MCF 10A (cell line): ENCODE measurements around the gene MAP3K4. TPM values are rescaled to one million over a fixed set of nuclear protein-coding genes. Genes with fewer than 3 reads are reported as not detected.

Source experiments
- BruUV-seq: library from RNA; stranded (reverse); fragments of 400-500 nt; replicated peaks from 2 replicates; lab custom pipeline; 2021; lab: Mats Ljungman, UMichigan
- CTCF ChIA-PET: fragments of 300-600 bp; sonication (Branson Sonifier 250); formaldehyde crosslinking; extraction: SDS; loops from one replicate; lab custom pipeline; 2021; ENCODE audit warnings: antibody characterized with exemption, inconsistent platforms; lab: Yijun Ruan, JAX
- POLR2A ChIA-PET: fragments of 300-600, 350-650 bp; sonication (Branson Sonifier 250); formaldehyde crosslinking; extraction: SDS; loops from one replicate; lab custom pipeline; 2020; ENCODE audit warnings: antibody characterized with exemption, inconsistent platforms; lab: Yijun Ruan, JAX
- DNase-seq: peaks from one replicate; pipeline ENCODE4 v3.0.0-alpha.2; 2018; ENCODE audit not compliant: unreplicated experiment
- H3K27ac Mint-ChIP-seq: one replicate; pipeline ENCODE4 v1.8.0; 2022; ENCODE audit warnings: mild to moderate bottlenecking, low read depth, mixed read lengths; ENCODE audit not compliant: unreplicated experiment
- H3K27me3 Mint-ChIP-seq: one replicate; pipeline ENCODE4 v1.8.0; 2022; ENCODE audit warnings: mixed read lengths; ENCODE audit not compliant: insufficient read depth, unreplicated experiment
- H3K36me3 Mint-ChIP-seq: one replicate; pipeline ENCODE4 v1.8.0; 2022; ENCODE audit warnings: mild to moderate bottlenecking, moderate library complexity, mixed read lengths; ENCODE audit not compliant: insufficient read depth, unreplicated experiment
- H3K4me1 Mint-ChIP-seq: one replicate; pipeline ENCODE4 v1.8.0; 2022; ENCODE audit warnings: mixed read lengths; ENCODE audit not compliant: insufficient read depth, unreplicated experiment
- H3K4me3 Mint-ChIP-seq: one replicate; pipeline ENCODE4 v1.8.0; 2022; ENCODE audit warnings: mild to moderate bottlenecking, moderate library complexity, mixed read lengths; ENCODE audit not compliant: unreplicated experiment
- H3K9me3 Mint-ChIP-seq: one replicate; pipeline ENCODE4 v1.8.0; 2022; ENCODE audit warnings: mixed read lengths; ENCODE audit not compliant: unreplicated experiment
- CTCF ChIP-seq: fragments of 200-600 bp; IDR thresholded peaks from one replicate; pipeline ENCODE4 v1.8.0; 2022; ENCODE audit warnings: antibody characterized with exemption, mild to moderate bottlenecking; ENCODE audit not compliant: unreplicated experiment
- intact Hi-C: fragments of 100-400 bp; cut with micrococcal nuclease; formaldehyde crosslinking; loops from 2 replicates; pipeline ENCODE4 v1.14.1; 2022
- total RNA-seq: library from RNA; stranded (reverse); gene quantifications from 2 replicates; pipeline ENCODE4 v1.2.3, GENCODE V29; 2022

Gene MAP3K4
- total RNA-seq, 1 experiment from 2014 or later = 38.7 TPM

- Mint-ChIP-seq H3K36me3 (peaks cover 12% of the 10 kb centered on the region), H3K27ac (no peak overlapping the region), H3K4me1 (no peaks in the 10 kb centered on the region), H3K9me3 (no peaks in the 10 kb centered on the region), H3K27me3 (no peaks in the 10 kb centered on the region), H3K4me3 (no peak overlapping the region)
- ChIA-PET CTCF (interaction anchor here (1.1 to 1.7 kb wide), 3 partner anchors 9 to 243 kb away, joined by 3 to 7 read pairs (median 5); no protein-coding TSS in a partner anchor), POLR2A (no interaction called here)
- intact Hi-C loops = no loop called here
- DNase-seq = no peak
- no TSS peak for BruUV-seq
- TF ChIP-seq CTCF = no peak
Measured at GRCh38 chr6:161130541-161130940, 139.0 kb downstream of the MAP3K4 start.

GRCh38 chr6:161130967-161131766, 139.6 kb downstream of the MAP3K4 start:
- intact Hi-C loops = no loop called here
- no peak for DNase-seq
- ChIA-PET POLR2A (no interaction called here), CTCF (interaction anchor here (1.1 to 1.7 kb wide), 3 partner anchors 8 to 243 kb away, joined by 3 to 7 read pairs (median 5); no protein-coding TSS in a partner anchor)
- TF ChIP-seq CTCF = no peak
- Mint-ChIP-seq H3K36me3 (peaks cover 12% of the 10 kb centered on the region), H3K4me1 (no peaks in the 10 kb centered on the region), H3K27me3 (no peaks in the 10 kb centered on the region), H3K9me3 (no peaks in the 10 kb centered on the region), H3K27ac (no peak overlapping the region), H3K4me3 (no peak overlapping the region)
- BruUV-seq = no TSS peak

GRCh38 chr6:161132384-161132783, 140.8 kb downstream of the MAP3K4 start:
- Mint-ChIP-seq H3K36me3 (peaks cover 12% of the 10 kb centered on the region), H3K4me3 (no peak overlapping the region), H3K4me1 (no peaks in the 10 kb centered on the region), H3K27ac (no peak overlapping the region), H3K9me3 (no peaks in the 10 kb centered on the region), H3K27me3 (no peaks in the 10 kb centered on the region)
- no peak for DNase-seq
- TF ChIP-seq CTCF = no peak
- intact Hi-C loops = no loop called here
- ChIA-PET CTCF (interaction anchor here (1.6 to 3.8 kb wide), 3 partner anchors 12 to 241 kb away, joined by 3 to 17 read pairs (median 9); no protein-coding TSS in a partner anchor), POLR2A (no interaction called here)
- BruUV-seq = no TSS peak

GRCh38 chr6:161133963-161134362, 142.4 kb downstream of the MAP3K4 start:
- H3K4me3 Mint-ChIP-seq = no peak overlapping the region
- H3K27me3 Mint-ChIP-seq = no peaks in the 10 kb centered on the region
- POLR2A ChIA-PET = interaction anchor here (0.6 kb wide), 2 partner anchors 235 to 346 kb away, joined by 3 read pairs; no protein-coding TSS in a partner anchor
- no TSS peak for BruUV-seq
- H3K27ac Mint-ChIP-seq = no peak overlapping the region
- peaks cover 12% of the 10 kb centered on the region for H3K36me3 Mint-ChIP-seq
- no peak for DNase-seq
- no peaks in the 10 kb centered on the region for H3K9me3 Mint-ChIP-seq
- no peak for TF ChIP-seq CTCF
- CTCF ChIA-PET = interaction anchor here (0.8 to 3.8 kb wide), 4 partner anchors 239 to 400 kb away, joined by 3 to 17 read pairs (median 4); no protein-coding TSS in a partner anchor
- intact Hi-C loops = no loop called here
- H3K4me1 Mint-ChIP-seq = no peaks in the 10 kb centered on the region
